Panc1 (cell line): ENCODE measurements around the gene WASF2.

ENCODE experiments used
- CTCF ChIP-seq: fragments of 450-650 bp; IDR thresholded peaks from 2 replicates; pipeline ENCODE4 v1.5.1; 2017; ENCODE audit warnings: mild to moderate bottlenecking
- REST ChIP-seq, 2 experiments: IDR thresholded peaks; 2 replicates each; pipeline ENCODE4 v1.6.1; 2011 to 2012; ENCODE audit warnings: low read depth in 2 of 2, control low read depth in 1 of 2, low read length in 1 of 2, mild to moderate bottlenecking in 1 of 2, moderate library complexity in 1 of 2; ENCODE audit not compliant: insufficient read depth in 1 of 2

GRCh38 chr1:27423709-27424108 is 66.3 kb downstream of the WASF2 start:
- no peak for TF ChIP-seq CTCF
- TF ChIP-seq REST (IDR thresholded peaks at IDR 0.05; ENCODE audit: insufficient read depth in 1 of 2, low read depth in 2 of 2, low read length in 1 of 2): no peak
